Posterior cingulate gyrus (tissue), 11 donors: ENCODE results near the gene PRKN.
"Not testable (repeated sequence)": the region's sequence is repeated elsewhere in the genome, so short reads cannot be mapped to it uniquely, and the experiment has no call there.

Experiments used
- DNase-seq, 10 donors: peaks; one replicate each; pipeline versions ENCODE4 v3.0.0 to v3.0.0-alpha.2; 2020 to 2021; ENCODE audit warnings: mixed read lengths in 3 of 10
- intact Hi-C: fragments of 100-400 bp; cut with DNase I; formaldehyde crosslinking; loops from one replicate; pipeline ENCODE4 v1.15.1; 2023

Gene PRKN

DNA sequence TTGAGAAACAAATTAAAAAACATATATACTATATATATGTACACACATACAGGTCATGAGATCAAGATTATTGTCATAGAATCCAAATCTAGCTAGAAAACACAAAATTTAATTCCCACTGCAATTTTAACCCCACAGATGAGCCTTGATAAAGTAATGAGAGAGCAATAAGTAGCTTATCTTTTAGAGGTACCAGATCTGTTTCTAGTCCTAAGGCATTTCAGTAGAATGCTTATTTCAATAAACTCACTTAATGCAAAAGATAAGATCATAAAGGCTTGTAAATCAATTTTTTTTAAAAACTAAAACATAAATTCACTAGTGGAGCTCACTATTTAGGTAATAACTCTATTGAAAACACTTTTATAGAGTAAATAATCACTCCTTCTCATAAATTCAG is 47.2 kb downstream of the PRKN start:
- intact Hi-C loops = no loop called here
- no peak for DNase-seq

DNA sequence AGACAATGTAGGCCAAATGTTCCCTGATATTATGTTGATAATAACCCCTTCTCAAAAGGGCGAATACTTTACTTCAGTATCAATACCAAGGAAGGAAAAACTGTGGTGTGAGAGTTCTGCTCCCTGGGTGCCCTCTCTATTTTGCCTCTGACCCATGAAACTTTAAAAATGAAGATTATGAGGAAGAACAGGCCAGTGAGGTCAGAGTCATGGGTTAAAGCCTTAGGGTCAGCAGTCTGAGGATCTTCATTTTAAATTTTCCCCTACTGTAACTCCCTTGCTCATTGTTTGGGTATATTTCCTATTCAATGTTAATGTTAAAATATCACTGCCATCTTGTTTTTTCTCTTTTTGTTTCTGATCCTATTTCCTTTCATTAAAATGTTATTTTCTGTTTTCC is 47.9 kb downstream of the PRKN start:
- no peak for DNase-seq
- intact Hi-C loops = no loop called here

DNA sequence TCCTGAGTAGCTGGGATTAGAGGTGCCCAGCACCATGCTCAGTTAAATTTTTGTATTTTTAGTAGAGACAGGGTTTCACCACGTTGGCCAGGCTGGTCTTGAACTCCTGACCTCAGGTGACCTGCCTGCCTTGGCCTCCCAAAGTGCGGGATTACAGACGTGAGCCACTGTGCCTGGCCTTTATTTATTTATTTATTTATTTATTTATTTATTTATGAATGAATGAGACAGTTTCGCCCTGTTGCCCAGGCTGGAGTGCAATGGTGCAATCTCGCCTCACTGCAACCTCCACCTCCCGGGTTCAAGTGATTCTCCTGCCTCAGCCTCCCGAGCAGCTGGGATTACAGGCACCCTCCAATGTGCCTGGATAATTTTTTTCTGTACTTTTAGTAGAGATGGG is 48.7 kb downstream of the PRKN start:
- intact Hi-C loops, DNase-seq: not testable (repeated sequence)

DNA sequence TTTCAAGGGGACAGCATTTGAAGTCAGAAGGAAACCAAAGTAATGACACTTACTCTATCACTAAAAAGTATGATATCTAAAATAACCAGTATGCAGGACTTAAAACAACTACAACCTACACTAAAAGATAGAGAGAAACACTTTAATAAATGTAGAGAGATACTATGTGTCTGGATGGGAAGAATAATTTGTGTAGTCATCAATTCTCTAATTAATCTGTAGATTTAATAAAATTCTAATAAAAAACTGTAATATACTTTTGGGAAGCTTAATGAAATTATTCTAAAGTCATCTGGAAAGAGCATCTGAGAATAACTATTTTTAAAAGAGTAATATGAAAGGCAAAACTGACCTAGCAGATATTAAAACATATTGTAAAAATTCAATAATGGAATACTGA is 52.1 kb downstream of the PRKN start:
- no peak for DNase-seq
- intact Hi-C loops = no loop called here

DNA sequence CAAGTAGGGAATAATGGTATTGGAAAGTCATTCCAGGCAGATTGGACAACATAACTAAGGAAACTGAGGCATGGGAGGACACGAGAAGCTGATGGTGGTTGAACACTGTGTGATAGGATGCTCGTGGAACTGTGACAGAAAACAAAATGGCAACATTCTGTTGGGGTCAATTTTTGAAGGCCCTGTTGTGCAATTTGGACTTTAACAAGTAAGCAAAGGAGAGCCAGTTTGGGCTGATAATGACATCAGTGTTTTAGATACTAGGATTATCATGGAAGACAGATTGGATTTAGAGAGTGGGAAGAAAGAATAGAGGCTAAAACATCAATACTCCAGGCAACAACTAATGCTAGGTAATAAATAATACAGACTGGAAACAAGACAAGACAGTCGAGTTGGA is 53.1 kb downstream of the PRKN start:
- DNase-seq = no peak
- intact Hi-C loops = no loop called here

DNA sequence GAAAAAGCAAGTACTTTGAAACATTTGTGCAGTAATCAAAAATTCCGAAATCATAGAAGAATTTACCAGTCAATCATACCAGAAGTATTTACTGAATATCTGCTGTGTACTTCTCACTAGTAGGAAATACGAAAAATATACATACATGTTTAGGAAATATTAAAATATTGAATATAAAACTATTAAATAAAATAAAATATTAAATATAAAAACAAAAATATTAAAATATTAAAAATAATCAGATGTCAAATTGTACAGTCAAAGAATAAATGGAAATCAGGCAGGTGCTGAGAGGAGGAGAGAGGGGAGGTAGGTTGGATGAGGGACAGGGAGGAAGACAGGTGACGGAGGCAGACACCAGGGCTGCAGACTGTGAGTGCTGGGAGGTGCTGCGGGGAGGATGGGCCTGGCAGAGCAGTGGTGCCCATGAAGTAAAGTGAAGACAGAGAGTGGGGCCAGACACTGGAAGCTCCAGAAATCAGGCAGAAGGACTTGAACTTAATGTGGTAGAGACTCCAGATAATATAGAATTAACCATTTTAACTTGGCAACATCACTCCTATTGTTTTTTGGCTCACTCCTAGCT is 55.9 kb downstream of the PRKN start:
- peak in 1 of 10 donors; percentile 44 for DNase-seq
- intact Hi-C loops = no loop called here

DNA sequence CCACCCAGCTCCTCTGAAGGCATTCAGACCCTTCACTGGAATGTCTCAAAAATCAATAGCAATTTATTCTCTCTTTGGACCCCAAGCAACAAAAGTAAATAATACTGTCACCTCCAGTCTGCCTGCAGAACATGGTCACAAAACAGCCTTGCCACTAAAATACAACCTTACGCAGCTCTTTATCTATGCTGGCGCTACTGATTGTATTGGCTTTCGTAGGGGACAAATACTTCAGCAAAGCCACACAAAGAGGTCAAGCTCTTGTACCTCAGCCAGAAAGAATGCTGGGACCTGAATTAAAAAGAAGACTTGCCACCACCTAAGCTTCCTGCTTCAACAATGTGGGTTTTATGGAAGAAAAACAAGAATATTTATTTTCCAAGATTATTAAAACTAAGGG is 57.2 kb downstream of the PRKN start:
- no peak for DNase-seq
- intact Hi-C loops = no loop called here

DNA sequence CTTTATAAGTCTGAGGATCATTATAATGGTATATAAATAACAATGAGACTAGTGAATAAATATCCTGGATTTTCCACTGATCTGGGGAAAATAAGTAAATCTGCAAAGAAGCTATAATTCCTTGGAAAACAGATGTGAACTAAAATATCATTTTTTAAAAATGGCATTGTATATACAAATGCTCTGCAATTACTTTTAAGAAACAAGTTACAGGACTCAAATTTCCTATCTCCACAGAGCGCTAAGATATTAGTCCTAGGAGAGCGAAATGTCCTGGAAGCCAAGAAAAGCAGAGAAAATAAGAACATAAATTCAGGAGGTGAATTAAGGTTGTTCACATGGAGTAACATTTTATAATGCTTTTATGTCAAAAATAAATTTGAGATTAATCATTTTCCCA is 61.3 kb downstream of the PRKN start:
- no peak for DNase-seq
- intact Hi-C loops = no loop called here

DNA sequence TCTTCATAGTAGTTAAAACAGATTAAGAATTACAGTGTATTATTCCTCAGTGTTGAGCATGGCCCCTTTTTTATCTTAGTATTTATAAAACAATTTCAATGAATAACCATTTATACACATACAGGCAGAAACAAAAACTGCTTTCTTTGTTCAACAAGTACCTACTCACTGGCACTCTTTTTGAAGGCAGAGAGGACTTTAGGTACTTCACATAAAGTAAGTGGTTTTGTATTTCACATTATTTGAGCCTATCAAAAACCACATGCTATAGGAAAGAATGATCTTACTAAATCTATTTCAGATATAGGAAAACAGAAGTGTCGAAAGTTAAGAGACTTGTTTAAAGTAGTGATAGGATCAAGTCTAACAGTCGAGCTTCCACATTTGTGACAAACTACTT is 73.8 kb downstream of the PRKN start:
- intact Hi-C loops = no loop called here
- no peak for DNase-seq

DNA sequence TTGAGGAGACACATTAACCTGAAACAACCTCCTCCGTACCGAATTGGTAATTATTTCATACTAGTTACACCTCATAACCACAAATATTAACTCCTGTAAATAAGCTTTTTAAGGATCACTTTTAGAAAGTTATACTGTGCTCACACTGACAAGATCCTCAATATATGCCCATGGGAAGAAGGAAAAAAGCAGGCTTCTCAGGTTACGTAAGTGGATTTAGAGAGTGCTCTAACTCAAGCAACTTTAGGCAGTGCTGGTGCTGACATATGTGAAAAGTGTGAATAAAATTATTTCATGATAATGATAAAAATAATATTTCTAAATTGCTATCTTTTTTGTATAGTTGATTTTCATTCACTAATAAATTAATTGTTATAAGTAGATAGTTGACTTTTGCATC is 76.1 kb downstream of the PRKN start:
- DNase-seq = no peak
- intact Hi-C loops = no loop called here

DNA sequence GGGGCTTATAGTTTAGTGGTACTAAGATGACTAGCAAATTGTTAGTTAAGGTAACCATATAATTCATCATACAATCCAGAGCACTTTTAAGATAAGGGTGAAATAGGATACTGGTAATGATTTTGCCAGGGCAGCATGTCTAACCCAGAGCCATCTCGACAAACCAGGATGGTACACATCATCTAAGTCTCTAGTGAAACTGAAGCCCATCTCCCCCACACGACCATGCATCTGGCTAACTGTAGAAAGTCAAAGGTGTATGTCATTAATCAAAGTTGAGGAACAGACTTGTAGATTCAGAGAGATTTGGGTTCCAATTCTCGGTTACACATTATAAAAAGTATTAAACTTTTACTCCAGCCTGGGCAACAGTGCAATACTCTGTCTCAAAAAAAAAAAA is 78.3 kb downstream of the PRKN start:
- DNase-seq = no peak

DNA sequence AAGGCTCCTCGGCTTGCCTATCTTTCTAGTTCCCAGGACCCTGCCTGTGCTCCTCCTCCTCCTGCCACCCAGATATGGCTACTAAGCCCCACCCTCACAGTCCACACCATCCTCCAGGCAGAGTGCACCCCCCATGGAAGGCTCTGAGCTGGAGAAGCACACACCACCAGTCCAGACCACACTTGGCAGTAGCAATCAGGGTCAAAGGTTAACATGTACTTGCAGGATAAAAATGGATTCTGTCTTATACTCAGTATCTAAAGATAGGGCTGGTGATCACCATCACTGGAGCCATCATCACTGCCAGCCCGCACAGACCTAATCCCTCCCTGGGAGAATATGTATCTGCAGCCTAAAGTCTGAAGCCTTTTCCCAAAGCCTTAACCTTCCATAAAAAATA is 83.4 kb downstream of the PRKN start:
- DNase-seq = no peak
- intact Hi-C loops = no loop called here

More for the DNA sequence above, 78.3 kb downstream of the PRKN start:
- intact Hi-C loops = no loop called here

DNA sequence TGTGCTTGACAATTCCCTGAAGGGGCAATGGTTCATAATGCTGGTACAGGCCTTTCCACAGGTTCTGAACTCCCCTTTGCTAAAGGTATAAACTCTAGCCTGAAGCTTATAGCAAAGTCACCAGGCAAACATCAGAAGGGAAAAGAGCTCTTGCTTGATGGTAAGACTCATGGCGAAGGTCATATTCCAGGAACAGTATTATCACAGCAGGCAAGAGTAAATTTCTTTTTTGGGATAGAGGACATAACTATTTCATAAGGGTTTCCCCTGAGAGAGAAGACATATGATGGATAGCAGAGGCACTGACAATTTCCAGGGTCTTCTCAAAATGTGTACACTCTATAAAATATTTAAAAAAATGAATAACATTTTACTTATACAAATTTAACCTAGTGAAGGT is 86.8 kb downstream of the PRKN start:
- no peak for DNase-seq
- intact Hi-C loops = no loop called here

DNA sequence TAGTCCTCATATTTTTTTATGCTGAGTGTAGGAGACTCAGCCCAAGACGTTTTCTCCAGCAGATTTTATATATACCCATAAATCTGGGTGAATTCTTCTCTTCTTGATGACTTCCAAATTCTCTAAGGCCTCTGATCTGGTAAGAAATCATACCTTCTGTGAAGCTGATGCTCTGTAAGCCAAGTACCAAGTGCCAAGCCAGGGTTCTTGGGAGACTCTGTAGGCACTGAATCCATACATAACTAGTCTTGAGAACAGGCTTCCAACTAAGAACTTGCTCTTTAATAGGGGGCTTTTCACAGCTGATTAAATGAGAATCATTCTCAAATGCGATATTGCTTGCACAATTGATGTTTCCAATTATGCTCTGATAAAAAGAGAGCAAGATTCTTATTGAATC is 87.6 kb downstream of the PRKN start:
- intact Hi-C loops = no loop called here
- no peak for DNase-seq

DNA sequence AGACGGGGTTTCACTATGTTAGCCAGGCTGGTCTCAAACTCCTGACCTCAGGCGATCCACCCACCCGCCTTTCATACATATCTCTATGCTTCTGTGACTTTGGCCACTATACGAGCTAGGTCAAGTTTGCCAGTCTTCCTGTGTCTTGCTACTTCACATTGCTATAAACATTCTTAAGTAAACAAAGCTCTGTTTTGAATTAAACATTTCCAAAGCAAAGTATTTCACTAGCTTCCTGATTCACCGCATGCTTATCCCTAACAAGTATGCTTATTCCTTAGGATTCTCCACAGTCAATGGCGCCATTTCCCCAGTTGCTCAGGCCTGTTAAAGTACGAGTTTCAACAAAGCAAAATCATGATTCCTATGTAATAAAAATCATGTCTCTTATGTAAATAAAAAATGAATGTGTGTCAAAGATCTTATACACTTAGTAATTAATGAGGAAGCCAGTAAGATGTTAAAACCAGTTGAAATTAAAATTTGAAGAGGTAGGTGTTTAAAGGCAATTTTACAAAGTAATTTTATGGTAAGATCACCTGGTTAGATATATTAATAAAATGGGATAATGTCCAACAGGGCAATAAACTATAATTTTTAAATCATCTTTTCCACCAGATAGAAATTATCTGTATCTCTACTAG is 88.5 kb downstream of the PRKN start:
- intact Hi-C loops = no loop called here
- DNase-seq = no peak

DNA sequence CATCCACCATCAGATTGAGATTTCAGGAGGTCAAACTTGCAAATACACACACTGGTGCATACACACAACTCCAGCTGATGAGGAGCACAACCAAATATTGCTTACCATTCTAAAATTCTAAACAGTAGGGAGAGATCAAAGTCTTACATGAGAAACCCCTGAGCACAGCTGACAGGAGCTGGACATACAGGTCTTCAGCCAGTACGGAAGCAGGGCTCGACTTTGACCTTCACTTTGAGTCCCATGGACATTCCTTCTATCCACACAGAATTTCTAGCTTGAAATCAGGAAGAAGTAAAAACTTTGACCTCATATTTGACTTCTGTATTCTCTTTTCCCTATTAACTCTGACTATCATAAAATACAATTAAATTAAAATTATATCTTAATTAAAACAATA is 90.2 kb downstream of the PRKN start:
- intact Hi-C loops = no loop called here
- no peak for DNase-seq

DNA sequence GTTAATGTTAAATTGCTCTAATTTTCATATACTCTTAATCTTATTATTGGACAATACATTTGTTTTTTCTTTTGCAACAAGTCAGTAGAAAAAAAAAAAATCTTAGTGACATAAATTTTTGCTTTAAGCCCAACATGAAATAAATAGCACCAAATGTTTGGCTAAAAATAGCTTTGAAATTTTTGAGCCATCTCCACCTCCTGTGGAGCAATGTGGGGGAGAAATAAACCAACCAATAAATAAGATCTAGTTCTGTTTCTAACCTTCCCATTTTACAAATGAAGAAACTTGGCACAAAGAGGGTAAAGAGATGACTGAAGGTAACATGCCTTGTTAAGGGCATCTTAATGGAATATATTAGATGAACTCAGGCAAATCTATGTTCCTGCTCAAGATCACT is 91.4 kb downstream of the PRKN start:
- intact Hi-C loops = no loop called here
- no peak for DNase-seq

DNA sequence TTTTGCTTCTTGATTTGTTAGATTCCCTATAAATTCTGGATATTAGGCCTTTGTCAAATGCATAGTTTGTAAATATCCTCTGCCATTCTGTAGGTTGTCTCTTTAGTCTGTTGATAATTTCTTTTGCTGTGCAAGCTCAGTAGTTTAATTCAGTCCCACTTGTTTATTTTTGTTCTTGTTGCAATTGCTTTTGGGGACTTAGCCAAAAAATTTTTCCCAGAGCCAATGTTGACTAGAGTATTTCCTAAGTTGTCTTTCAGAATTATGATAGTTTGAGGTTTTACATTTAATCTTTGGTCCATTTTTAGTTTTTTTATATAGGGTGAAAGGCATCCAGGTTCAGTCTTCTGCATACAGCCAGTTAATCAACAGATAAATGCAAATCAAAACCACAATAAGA is 96.0 kb downstream of the PRKN start:
- intact Hi-C loops = no loop called here
- no peak for DNase-seq

DNA sequence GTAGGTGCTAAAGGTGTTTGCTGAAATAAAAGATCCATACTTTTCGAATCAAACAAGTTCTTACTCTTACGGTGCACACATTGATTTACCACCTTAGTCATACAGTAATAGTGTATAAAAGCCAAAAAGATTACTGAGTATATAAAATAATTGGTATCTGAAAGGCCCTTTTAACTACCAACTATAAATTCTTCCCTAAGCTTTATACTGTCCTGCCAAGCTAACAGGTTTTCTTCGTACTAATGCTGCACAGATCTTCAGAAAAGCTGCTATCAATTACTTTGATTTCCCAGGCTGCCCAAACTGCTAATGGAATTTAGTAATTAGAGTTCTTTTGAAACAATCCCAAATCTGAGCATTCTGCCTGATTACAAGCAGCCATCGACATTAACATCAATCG is 97.5 kb downstream of the PRKN start:
- intact Hi-C loops = no loop called here
- no peak for DNase-seq

DNA sequence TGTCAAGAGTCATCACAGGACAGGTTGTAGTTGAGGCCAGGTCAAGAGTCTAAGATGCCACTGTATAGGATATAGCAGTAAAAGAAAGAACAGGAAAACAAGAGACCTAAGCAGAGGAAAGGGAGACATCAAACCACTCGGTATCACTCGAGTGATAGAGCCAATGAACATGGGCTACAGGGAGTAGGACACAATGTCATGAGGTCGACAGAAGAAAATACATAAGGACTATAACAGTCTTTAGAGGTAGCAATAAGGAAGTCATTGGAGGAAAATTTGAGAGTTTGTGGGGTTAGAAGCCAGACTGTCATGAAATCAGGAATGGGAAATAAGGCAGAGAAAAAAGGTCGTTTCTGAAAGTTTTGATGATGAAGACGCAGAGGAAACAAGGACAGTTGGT is 99.7 kb downstream of the PRKN start:
- intact Hi-C loops = no loop called here
- DNase-seq = no peak

DNA sequence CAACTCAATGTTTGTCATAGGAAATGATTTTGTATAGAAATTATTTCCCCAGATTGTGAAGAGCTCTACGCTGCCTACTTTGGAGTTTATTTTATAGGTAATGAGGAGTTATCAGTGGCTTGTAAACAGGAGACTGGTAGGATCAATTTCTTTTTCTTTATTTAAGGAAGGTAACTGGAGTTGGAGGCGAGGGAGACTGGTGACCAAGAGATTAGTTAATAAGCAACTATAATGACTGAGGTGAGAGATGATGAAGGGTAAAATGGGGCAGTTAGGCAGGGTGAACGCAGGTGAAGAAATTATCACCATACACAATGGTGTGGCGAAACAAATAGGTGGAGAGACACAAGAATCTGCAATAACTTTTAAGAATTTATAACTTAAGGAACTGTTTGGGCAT is 100.2 kb downstream of the PRKN start:
- intact Hi-C loops = no loop called here
- DNase-seq = no peak

DNA sequence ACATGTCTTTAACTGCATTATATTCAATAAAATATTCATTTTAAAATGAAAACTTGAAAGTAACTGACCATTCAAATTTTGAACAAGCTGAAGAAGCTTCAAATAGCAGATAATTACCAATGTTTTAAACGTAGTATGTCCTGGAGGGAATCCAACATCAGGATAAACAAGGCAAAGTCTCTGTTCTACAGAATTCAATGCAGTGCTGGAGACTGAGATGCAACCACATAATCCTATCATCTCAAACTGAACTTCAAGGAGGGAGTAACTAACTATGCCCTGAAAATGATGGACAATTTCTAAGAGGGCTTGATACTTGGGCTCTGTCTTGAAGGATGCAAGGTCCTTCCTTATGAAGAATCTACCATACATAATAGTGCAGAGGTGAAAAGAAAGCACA is 100.7 kb downstream of the PRKN start:
- no peak for DNase-seq
- intact Hi-C loops = no loop called here
